ENCODE results near the gene TAGLN.

DNA sequence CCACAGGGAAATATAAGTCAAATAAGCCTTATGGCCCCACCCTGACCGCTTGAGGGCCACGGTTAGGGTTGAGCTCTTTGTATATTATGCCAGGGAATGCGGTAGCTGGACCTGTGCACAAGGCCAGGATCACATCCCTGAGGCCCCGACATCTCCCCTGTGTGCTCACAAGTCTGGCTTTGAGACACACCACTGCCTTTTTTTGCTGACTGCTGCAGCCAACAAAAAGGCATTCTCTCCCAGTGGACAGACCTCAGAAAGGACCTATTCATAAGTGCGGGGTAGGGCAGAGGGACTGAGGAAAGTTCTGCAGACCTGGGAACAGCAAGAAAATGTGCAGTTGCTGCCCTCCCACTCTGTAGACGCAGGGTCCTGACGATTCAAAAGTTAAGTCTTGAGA lies 24.1 kb upstream of the TAGLN start:
- no peak for TF ChIP-seq EZH2phosphoT487 (IDR thresholded peaks at IDR 0.05; ENCODE audit: insufficient read depth, low read depth)
- TF ChIP-seq EZH2 (IDR thresholded peaks at IDR 0.05; ENCODE audit: insufficient read depth, poor library complexity, severe bottlenecking), result no peak
